ENCODE measurements around the gene NT5M. TPM values are rescaled to one million over a fixed set of nuclear protein-coding genes. Genes with fewer than 3 reads are reported as not detected.

NT5M gene
- total RNA-seq, 1 donor from 2014 or later: 1.5 TPM

- Mint-ChIP-seq H3K36me3 (ENCODE audit: low read depth, unreplicated experiment) (peaks cover 2% of the 10 kb centered on the region), H3K9me3 (ENCODE audit: unreplicated experiment) (no peaks in the 10 kb centered on the region), H3K27me3 (ENCODE audit: low read depth, unreplicated experiment) (peaks cover 27% of the 10 kb centered on the region), H3K4me1 (ENCODE audit: low read depth, unreplicated experiment) (peaks cover 12% of the 10 kb centered on the region), H3K4me3 (ENCODE audit: unreplicated experiment) (no peak overlapping the region), H3K27ac (ENCODE audit: unreplicated experiment) (no peak overlapping the region)
- no peaks in the 10 kb centered on the region for H3K36me3 ChIP-seq (ENCODE audit: insufficient read depth, low read length)
- H3K9ac ChIP-seq (ENCODE audit: low read length): no peak overlapping the region
- H3K27ac ChIP-seq (ENCODE audit: low read depth, low read length): no peak overlapping the region
- no peaks in the 10 kb centered on the region for H3K4me1 ChIP-seq (ENCODE audit: insufficient read depth, low read length)
- DNase-seq (ENCODE audit: low read depth): no peak
- TF ChIP-seq CTCF (IDR thresholded peaks at IDR 0.05; ENCODE audit: insufficient read depth, low read depth, low read length) (no peak), EZH2 (IDR thresholded peaks at IDR 0.05; ENCODE audit: insufficient read depth, low read length) (no peak)
- H3K79me2 ChIP-seq (ENCODE audit: insufficient read depth, low read length): no peaks in the 10 kb centered on the region
- no peak overlapping the region for H3K4me2 ChIP-seq (ENCODE audit: low read length)
- peaks cover 40% of the 10 kb centered on the region for H3K27me3 ChIP-seq (ENCODE audit: insufficient read depth, low read length)
- no peak overlapping the region for H3K4me3 ChIP-seq (ENCODE audit: insufficient read depth, low read depth, low read length)
- H4K20me1 ChIP-seq (ENCODE audit: insufficient read depth, low read length): no peaks in the 10 kb centered on the region
- H2AFZ ChIP-seq (ENCODE audit: low read depth, low read length): no peak overlapping the region
- no peak for FAIRE-seq
- no peaks in the 10 kb centered on the region for H3K9me3 ChIP-seq (ENCODE audit: insufficient read depth, low read depth, low read length)
Measured at GRCh38 chr17:17380145-17380925, 77.2 kb downstream of the NT5M start.

GRCh38 chr17:17381446-17382064 lies 78.4 kb downstream of the NT5M start:
- no peak overlapping the region for H3K4me3 Mint-ChIP-seq (ENCODE audit: unreplicated experiment)
- Histone ChIP-seq H4K20me1 (ENCODE audit: insufficient read depth, low read length) (no peaks in the 10 kb centered on the region), H3K4me2 (ENCODE audit: low read length) (no peak overlapping the region), H3K9me3 (ENCODE audit: insufficient read depth, low read depth, low read length) (no peaks in the 10 kb centered on the region), H3K27ac (ENCODE audit: low read depth, low read length) (no peak overlapping the region), H3K27me3 (ENCODE audit: insufficient read depth, low read length) (peaks cover 39% of the 10 kb centered on the region), H3K9ac (ENCODE audit: low read length) (no peak overlapping the region), H3K4me1 (ENCODE audit: insufficient read depth, low read length) (no peaks in the 10 kb centered on the region), H3K79me2 (ENCODE audit: insufficient read depth, low read length) (no peaks in the 10 kb centered on the region), H2AFZ (ENCODE audit: low read depth, low read length) (no peak overlapping the region), H3K4me3 (ENCODE audit: insufficient read depth, low read depth, low read length) (no peak overlapping the region), H3K36me3 (ENCODE audit: insufficient read depth, low read length) (no peaks in the 10 kb centered on the region)
- DNase-seq (ENCODE audit: low read depth) (no peak), FAIRE-seq (no peak)
- peaks cover 2% of the 10 kb centered on the region for H3K36me3 Mint-ChIP-seq (ENCODE audit: low read depth, unreplicated experiment)
- no peak for TF ChIP-seq CTCF (IDR thresholded peaks at IDR 0.05; ENCODE audit: insufficient read depth, low read depth, low read length)
- no peak for TF ChIP-seq EZH2 (IDR thresholded peaks at IDR 0.05; ENCODE audit: insufficient read depth, low read length)
- H3K27ac Mint-ChIP-seq (ENCODE audit: unreplicated experiment): no peak overlapping the region
- H3K27me3 Mint-ChIP-seq (ENCODE audit: low read depth, unreplicated experiment): peaks cover 36% of the 10 kb centered on the region
- H3K9me3 Mint-ChIP-seq (ENCODE audit: unreplicated experiment): no peaks in the 10 kb centered on the region
- H3K4me1 Mint-ChIP-seq (ENCODE audit: low read depth, unreplicated experiment): peaks cover 5% of the 10 kb centered on the region

- H3K4me1 Mint-ChIP-seq (ENCODE audit: low read depth, unreplicated experiment): peaks cover 3% of the 10 kb centered on the region
- no peak overlapping the region for H3K9ac ChIP-seq (ENCODE audit: low read length)
- no peak overlapping the region for H3K4me3 ChIP-seq (ENCODE audit: insufficient read depth, low read depth, low read length)
- no peak overlapping the region for H3K27ac Mint-ChIP-seq (ENCODE audit: unreplicated experiment)
- no peaks in the 10 kb centered on the region for H3K9me3 Mint-ChIP-seq (ENCODE audit: unreplicated experiment)
- no peaks in the 10 kb centered on the region for H3K79me2 ChIP-seq (ENCODE audit: insufficient read depth, low read length)
- H3K27me3 ChIP-seq (ENCODE audit: insufficient read depth, low read length): peaks cover 35% of the 10 kb centered on the region
- H3K36me3 Mint-ChIP-seq (ENCODE audit: low read depth, unreplicated experiment): peaks cover 2% of the 10 kb centered on the region
- no peak for TF ChIP-seq EZH2 (IDR thresholded peaks at IDR 0.05; ENCODE audit: insufficient read depth, low read length)
- no peak for TF ChIP-seq CTCF (IDR thresholded peaks at IDR 0.05; ENCODE audit: insufficient read depth, low read depth, low read length)
- H3K4me2 ChIP-seq (ENCODE audit: low read length): no peak overlapping the region
- H3K9me3 ChIP-seq (ENCODE audit: insufficient read depth, low read depth, low read length): no peaks in the 10 kb centered on the region
- no peak for FAIRE-seq
- no peak overlapping the region for H3K4me3 Mint-ChIP-seq (ENCODE audit: unreplicated experiment)
- peaks cover 41% of the 10 kb centered on the region for H3K27me3 Mint-ChIP-seq (ENCODE audit: low read depth, unreplicated experiment)
- H3K27ac ChIP-seq (ENCODE audit: low read depth, low read length): no peak overlapping the region
- no peak overlapping the region for H2AFZ ChIP-seq (ENCODE audit: low read depth, low read length)
- H4K20me1 ChIP-seq (ENCODE audit: insufficient read depth, low read length): no peaks in the 10 kb centered on the region
- no peaks in the 10 kb centered on the region for H3K4me1 ChIP-seq (ENCODE audit: insufficient read depth, low read length)
- H3K36me3 ChIP-seq (ENCODE audit: insufficient read depth, low read length): no peaks in the 10 kb centered on the region
- DNase-seq (ENCODE audit: low read depth): no peak
Measured at GRCh38 chr17:17382065-17382459, 78.9 kb downstream of the NT5M start.

Data from astrocyte (in vitro differentiated cells and primary cell).